Measurements from ENCODE around the gene KLRK1.

DNA sequence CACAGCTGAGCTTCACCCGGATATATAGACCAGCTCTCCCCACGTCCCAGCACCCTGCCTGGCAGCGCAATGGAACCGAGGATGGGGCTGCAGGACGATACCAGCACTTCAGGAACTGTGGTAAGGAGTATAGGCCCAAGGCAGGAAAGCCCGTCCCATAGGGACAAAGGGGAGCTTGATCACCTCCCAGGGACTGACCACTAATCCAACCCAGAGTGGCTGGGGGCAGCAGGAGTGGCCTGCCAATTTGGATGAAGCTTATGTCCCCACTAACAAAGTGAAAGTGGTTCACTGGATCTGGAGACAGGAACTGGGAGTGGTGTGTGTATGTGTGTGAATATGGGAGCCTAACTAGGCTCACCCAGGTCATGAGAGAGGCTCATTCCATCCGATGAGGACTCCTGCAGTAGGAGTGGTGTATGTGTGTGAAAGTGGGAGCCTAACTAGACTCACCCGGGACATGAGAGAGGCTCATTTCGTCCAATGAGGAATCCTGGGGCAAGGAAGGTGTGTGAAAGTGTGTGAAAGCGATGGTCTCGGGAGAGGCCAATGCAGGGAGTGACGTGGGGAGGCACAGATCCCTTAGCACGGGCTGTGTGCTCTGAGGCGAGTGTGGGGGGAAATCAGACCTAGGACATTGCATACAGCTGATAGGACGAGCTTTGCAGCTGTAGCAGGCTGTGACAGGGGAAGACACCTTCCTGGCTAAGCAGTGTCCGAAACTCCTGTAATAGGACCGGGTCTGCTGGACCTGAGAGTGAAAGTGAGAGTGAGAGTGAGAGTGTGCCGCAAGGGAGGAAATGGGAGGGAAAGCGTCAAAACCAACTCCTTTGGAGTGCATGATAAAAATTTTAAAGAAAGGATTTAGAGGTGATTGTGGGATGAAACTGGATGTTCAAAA, 25.7 kb downstream of the KLRK1 start:
- TF ChIP-seq, protein P1, sequence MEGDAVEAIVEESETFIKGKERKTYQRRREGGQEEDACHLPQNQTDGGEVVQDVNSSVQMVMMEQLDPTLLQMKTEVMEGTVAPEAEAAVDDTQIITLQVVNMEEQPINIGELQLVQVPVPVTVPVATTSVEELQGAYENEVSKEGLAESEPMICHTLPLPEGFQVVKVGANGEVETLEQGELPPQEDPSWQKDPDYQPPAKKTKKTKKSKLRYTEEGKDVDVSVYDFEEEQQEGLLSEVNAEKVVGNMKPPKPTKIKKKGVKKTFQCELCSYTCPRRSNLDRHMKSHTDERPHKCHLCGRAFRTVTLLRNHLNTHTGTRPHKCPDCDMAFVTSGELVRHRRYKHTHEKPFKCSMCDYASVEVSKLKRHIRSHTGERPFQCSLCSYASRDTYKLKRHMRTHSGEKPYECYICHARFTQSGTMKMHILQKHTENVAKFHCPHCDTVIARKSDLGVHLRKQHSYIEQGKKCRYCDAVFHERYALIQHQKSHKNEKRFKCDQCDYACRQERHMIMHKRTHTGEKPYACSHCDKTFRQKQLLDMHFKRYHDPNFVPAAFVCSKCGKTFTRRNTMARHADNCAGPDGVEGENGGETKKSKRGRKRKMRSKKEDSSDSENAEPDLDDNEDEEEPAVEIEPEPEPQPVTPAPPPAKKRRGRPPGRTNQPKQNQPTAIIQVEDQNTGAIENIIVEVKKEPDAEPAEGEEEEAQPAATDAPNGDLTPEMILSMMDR (IDR thresholded peaks at IDR 0.05): no peak
- TF ChIP-seq POLR2A (IDR thresholded peaks at IDR 0.05): peak in 1 of 2 donors; percentile 67

Measured in adrenal gland (tissue), 5 donors.